MM.1S (cell line): ENCODE measurements around the gene SPACDR.
"Not testable (repeated sequence)": the region's sequence is repeated elsewhere in the genome, so short reads cannot be mapped to it uniquely, and the experiment has no call there.

Experiments used
- DNase-seq: peaks from one replicate; pipeline ENCODE4 v3.0.0-alpha.2; 2015
- H2AFZ ChIP-seq: fragments of 300-600 bp; sonication (generic); 2 replicates; pipeline ENCODE4 v1.6.0; 2016; ENCODE audit warnings: antibody characterized with exemption, low read length
- H3F3A ChIP-seq: fragments of 300-600 bp; sonication (generic); 2 replicates; pipeline ENCODE4 v1.6.1; 2016; ENCODE audit warnings: mild to moderate bottlenecking, antibody characterized with exemption, low read length, moderate library complexity, mixed read lengths; ENCODE audit not compliant: insufficient read depth
- H3K27ac ChIP-seq: fragments of 300-600 bp; sonication (generic); 2 replicates; pipeline ENCODE4 v1.5.1; 2016; ENCODE audit warnings: mild to moderate bottlenecking, low read length
- H3K27me3 ChIP-seq: fragments of 300-600 bp; sonication (generic); replicated peaks from 2 replicates; pipeline ENCODE4 v1.6.0; 2016; ENCODE audit warnings: low read length; ENCODE audit not compliant: insufficient read depth
- H3K36me3 ChIP-seq: fragments of 300-600 bp; sonication (generic); replicated peaks from 2 replicates; pipeline ENCODE4 v1.6.1; 2016; ENCODE audit warnings: mild to moderate bottlenecking, low read length, mixed read lengths; ENCODE audit not compliant: insufficient read depth
- H3K4me1 ChIP-seq: fragments of 300-600 bp; sonication (generic); 2 replicates; pipeline ENCODE4 v1.6.1; 2016; ENCODE audit warnings: low read length, mixed read lengths
- H3K4me2 ChIP-seq: fragments of 300-600 bp; sonication (generic); 2 replicates; pipeline ENCODE4 v1.6.0; 2016; ENCODE audit warnings: low read depth, low read length
- H3K4me3 ChIP-seq: fragments of 300-600 bp; sonication (generic); 2 replicates; pipeline ENCODE4 v1.5.1; 2016; ENCODE audit warnings: low read length, mixed read lengths
- H3K79me2 ChIP-seq: fragments of 300-600 bp; sonication (generic); 2 replicates; pipeline ENCODE4 v1.6.1; 2016; ENCODE audit warnings: mixed run types, low read length, mixed read lengths
- H3K9ac ChIP-seq: fragments of 300-600 bp; sonication (generic); 2 replicates; pipeline ENCODE4 v1.6.1; 2016; ENCODE audit warnings: low read length, mixed read lengths
- H3K9me2 ChIP-seq: fragments of 300-600 bp; sonication (generic); replicated peaks from 2 replicates; pipeline ENCODE4 v1.6.1; 2016; ENCODE audit warnings: mild to moderate bottlenecking, low read length, mixed read lengths; ENCODE audit not compliant: insufficient read depth
- H3K9me3 ChIP-seq: fragments of 300-600 bp; sonication (generic); replicated peaks from 2 replicates; pipeline ENCODE4 v1.6.1; 2016; ENCODE audit warnings: mild to moderate bottlenecking, low read length, mixed read lengths; ENCODE audit not compliant: insufficient read depth
- H4K20me1 ChIP-seq: fragments of 300-600 bp; sonication (generic); 2 replicates; pipeline ENCODE4 v1.6.1; 2016; ENCODE audit warnings: mild to moderate bottlenecking, low read length, moderate library complexity, mixed read lengths; ENCODE audit not compliant: insufficient read depth
- CTCF ChIP-seq: fragments of 300-600 bp; sonication (generic); IDR thresholded peaks from 2 replicates; pipeline ENCODE4 v1.5.1; 2016; ENCODE audit warnings: antibody characterized with exemption, low read length, mixed read lengths
- EZH2 ChIP-seq: fragments of 300-600 bp; sonication (generic); optimal IDR thresholded peaks from 2 replicates; pipeline ENCODE3; 2017; ENCODE audit warnings: low read depth, mild to moderate bottlenecking, antibody characterized with exemption, low read length, mixed read lengths
- EZH2phosphoT487 ChIP-seq: fragments of 300-600 bp; sonication (generic); IDR thresholded peaks from 2 replicates; pipeline ENCODE4 v1.6.1; 2018; ENCODE audit warnings: antibody characterized with exemption, low read length

Gene SPACDR

DNA sequence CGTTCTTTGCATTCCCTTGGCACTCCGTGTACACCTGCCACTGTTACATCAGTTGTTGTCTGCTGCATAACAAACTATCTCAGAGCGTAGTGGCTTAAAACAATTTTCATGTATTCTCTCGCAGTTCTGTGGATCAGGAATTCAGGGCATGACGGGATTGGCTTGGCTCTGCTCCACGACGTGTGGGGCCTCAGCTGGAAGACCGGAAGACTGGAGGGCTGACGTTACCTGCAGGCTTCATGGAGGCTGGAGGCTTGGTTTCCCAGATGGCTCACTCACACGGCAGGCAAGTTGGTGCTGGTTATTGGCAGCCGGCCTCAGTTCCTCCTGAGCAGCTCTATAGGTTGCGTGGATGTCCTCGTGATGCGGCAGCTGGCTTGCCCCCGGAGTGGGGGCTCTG, 45.2 kb upstream of the SPACDR start:
- Histone ChIP-seq H3K27ac (no peak overlapping the region), H4K20me1 (no peaks in the 10 kb centered on the region), H3K4me2 (no peak overlapping the region), H3K79me2 (no peaks in the 10 kb centered on the region), H3F3A (no peaks in the 10 kb centered on the region), H3K9me3 (no peaks in the 10 kb centered on the region), H3K36me3 (no peaks in the 10 kb centered on the region), H3K4me1 (no peaks in the 10 kb centered on the region), H3K27me3 (peaks cover 4% of the 10 kb centered on the region; the same call in 1 of the 2 replicates), H3K9ac (no peak overlapping the region), H3K4me3 (no peak overlapping the region), H3K9me2 (no peaks in the 10 kb centered on the region), H2AFZ (no peak overlapping the region)
- TF ChIP-seq CTCF: no peak
- TF ChIP-seq EZH2: no peak
- no peak for TF ChIP-seq EZH2phosphoT487
- DNase-seq: no peak

DNA sequence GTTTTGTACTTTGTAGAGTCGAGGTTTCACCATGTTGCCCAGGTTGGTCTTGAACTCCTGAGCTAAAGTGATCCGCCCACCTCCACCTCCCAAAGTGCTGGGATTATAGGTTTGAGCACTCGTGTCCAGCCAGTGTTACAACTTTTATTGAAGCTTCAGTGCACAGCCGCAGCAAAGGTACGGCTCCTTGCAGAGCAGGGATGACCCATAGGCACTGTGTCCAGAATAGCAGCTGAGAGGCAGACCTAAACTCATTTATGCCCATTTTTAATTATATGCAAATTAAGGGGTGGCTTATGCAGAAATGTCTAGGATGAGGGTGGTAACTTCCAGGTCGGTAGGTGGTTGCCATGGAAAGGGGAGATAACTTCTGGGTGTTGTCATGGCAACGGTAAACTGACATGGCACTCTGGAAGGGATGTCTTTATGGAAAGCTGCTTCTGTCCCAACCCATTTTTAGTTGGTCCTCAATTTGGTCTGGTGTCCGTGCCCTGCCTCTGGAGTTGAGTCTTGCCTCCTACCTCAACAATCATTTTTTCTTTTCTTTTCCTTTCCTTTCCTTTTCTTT, 42.4 kb upstream of the SPACDR start:
- Histone ChIP-seq H4K20me1 (no peaks in the 10 kb centered on the region), H3K9ac (no peak overlapping the region), H2AFZ (no peak overlapping the region), H3F3A (no peaks in the 10 kb centered on the region), H3K4me2 (no peak overlapping the region), H3K4me3 (no peak overlapping the region), H3K79me2 (no peaks in the 10 kb centered on the region), H3K27ac (no peak overlapping the region), H3K9me3 (no peaks in the 10 kb centered on the region), H3K27me3 (peaks cover 4% of the 10 kb centered on the region; the same call in 1 of the 2 replicates), H3K9me2 (no peaks in the 10 kb centered on the region), H3K36me3 (no peaks in the 10 kb centered on the region), H3K4me1 (no peaks in the 10 kb centered on the region)
- no peak for DNase-seq
- TF ChIP-seq EZH2phosphoT487 (no peak), CTCF (no peak), EZH2 (no peak)

DNA sequence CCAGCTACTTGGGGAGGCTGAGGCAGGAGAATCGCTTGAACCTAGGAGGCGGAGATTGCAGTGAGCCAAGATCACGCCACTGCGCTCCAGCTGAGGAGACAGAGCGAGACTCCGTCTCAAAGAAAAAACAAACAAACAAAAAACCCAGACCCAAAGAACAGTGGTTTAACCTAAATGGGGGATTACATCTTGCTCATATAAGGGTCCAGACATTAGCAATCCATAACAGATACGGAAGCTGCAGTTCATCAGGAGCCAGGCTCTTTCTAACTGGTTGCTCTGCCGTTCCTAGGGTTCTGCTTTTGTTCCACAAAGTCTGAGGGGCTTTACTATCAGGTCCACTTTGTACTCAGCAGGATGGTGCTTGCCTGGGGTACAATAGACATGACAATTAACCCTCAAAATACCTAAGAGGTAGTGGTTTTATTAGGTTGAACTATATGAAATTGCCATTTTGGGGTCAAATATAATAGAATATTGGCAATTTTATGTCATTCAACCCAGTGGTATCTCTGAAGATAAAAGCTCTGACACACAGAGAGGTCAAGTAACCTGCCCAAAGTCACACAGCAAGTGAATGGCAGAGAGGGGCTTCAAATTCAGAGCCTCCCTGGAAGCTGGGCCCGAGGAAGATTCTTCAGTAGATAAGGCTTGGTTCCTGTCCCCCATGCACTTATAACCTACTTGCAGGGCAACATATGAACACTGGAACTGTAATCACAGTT, 41.0 kb upstream of the SPACDR start:
- Histone ChIP-seq H3K79me2 (no peaks in the 10 kb centered on the region), H3K36me3 (no peaks in the 10 kb centered on the region), H3K27me3 (peaks cover 4% of the 10 kb centered on the region; the same call in 1 of the 2 replicates), H3K4me1 (no peaks in the 10 kb centered on the region), H3K4me3 (no peak overlapping the region), H3K9ac (no peak overlapping the region), H4K20me1 (no peaks in the 10 kb centered on the region), H2AFZ (no peak overlapping the region), H3K9me2 (no peaks in the 10 kb centered on the region), H3F3A (no peaks in the 10 kb centered on the region), H3K27ac (no peak overlapping the region), H3K9me3 (no peaks in the 10 kb centered on the region), H3K4me2 (no peak overlapping the region)
- TF ChIP-seq EZH2 (no peak), CTCF (no peak), EZH2phosphoT487 (no peak)
- no peak for DNase-seq

DNA sequence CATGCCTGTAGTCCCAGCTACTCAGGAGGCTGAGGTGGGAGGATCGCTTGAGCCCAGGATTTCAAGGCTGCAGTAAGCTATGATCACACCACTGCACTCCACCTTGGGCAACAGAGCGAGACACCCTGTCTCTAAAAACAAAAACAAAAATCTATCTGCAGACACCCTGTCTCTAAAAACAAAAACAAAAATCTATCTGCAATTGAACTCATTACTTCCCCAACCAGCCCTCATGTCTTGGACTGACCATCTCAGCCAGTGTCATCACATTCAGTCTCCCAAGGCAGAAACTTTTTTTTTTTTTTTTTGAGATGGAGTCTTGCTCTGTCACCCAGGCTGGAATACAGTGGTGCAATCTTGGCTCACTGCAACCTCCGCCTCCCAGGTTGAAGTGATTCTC, 40.0 kb upstream of the SPACDR start:
- not testable (repeated sequence) for H3K9me3 ChIP-seq, H3F3A ChIP-seq, H3K36me3 ChIP-seq, H3K27me3 ChIP-seq, H3K4me1 ChIP-seq, H4K20me1 ChIP-seq, H3K9me2 ChIP-seq, DNase-seq, H3K4me2 ChIP-seq, H3K4me3 ChIP-seq, H2AFZ ChIP-seq, H3K9ac ChIP-seq, H3K27ac ChIP-seq, H3K79me2 ChIP-seq

DNA sequence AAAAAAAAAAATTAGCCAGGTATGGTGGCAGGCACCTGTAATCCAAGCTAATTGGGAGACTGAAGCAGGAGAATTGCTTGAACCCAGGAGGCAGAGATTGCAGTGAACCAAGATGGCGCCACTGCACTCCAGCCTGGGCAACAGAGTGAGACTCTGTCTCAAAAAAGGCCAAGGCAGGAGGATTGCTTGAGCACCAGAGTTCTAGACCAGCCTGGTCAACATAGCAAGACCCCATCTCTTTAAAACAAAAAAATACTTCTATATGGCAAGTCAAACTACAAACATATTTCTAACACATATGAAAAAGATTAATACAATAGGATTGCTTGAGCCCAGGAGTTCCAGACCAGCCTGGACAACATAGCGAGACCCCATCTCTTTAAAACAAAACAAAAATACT, 36.7 kb upstream of the SPACDR start:
- not testable (repeated sequence) for H3K9ac ChIP-seq, H3K9me3 ChIP-seq, H3K36me3 ChIP-seq, H3K27me3 ChIP-seq, H3K27ac ChIP-seq, H4K20me1 ChIP-seq, H3K79me2 ChIP-seq, H2AFZ ChIP-seq, H3K9me2 ChIP-seq, H3K4me1 ChIP-seq, H3F3A ChIP-seq, DNase-seq, H3K4me2 ChIP-seq, H3K4me3 ChIP-seq
